Gastroesophageal sphincter (tissue), 3 donors: ENCODE results near the gene MEI4.

Experiments
- CTCF ChIP-seq, 4 experiments: fragments of 200-600 bp in 2 of 4; fragments of 450-650 bp in 2 of 4; sonication (generic) in 1 of 4; IDR thresholded peaks; one replicate each; pipeline ENCODE4 v1.5.1; 2017 to 2019; ENCODE audit warnings: antibody characterized with exemption in 4 of 4, mild to moderate bottlenecking in 2 of 4, moderate library complexity in 2 of 4
- EP300 ChIP-seq: sonication (generic); formaldehyde crosslinking; IDR thresholded peaks from one replicate; pipeline ENCODE4 v1.6.1; 2017; ENCODE audit warnings: antibody characterized with exemption, mild to moderate bottlenecking
- POLR2A ChIP-seq, 2 donors: fragments of 450-650 bp; IDR thresholded peaks; one replicate each; pipeline ENCODE4 v1.6.1; 2017; ENCODE audit warnings: antibody characterized with exemption in 2 of 2, mild to moderate bottlenecking in 2 of 2, moderate library complexity in 1 of 2
- POLR2AphosphoS5 ChIP-seq: sonication (generic); formaldehyde crosslinking; IDR thresholded peaks from one replicate; pipeline ENCODE4 v1.6.1; 2017; ENCODE audit warnings: antibody characterized with exemption

GRCh38 chr6:77650098-77650663, 2.7 kb upstream of the MEI4 start:
- TF ChIP-seq CTCF (IDR thresholded peaks at IDR 0.05) (peak in 1 of 4 experiments; percentile 21), POLR2A (IDR thresholded peaks at IDR 0.05) (no peak), POLR2AphosphoS5 (no peak), EP300 (no peak)
